ENCODE results near the gene ID2. TPM values are rescaled to one million over a fixed set of nuclear protein-coding genes. Genes with fewer than 3 reads are reported as not detected.

ID2 gene
- total RNA-seq, 1 donor from 2014 or later: 13.6 TPM

- H3K9ac ChIP-seq (ENCODE audit: low read length): peak overlapping the region; percentile 93
- H3K79me2 ChIP-seq (ENCODE audit: insufficient read depth, low read length): peaks cover 25% of the 10 kb centered on the region
- peak overlapping the region; percentile 88 for H3K4me2 ChIP-seq (ENCODE audit: low read length)
- H3K9me3 ChIP-seq (ENCODE audit: insufficient read depth, low read depth, low read length): no peaks in the 10 kb centered on the region
- TF ChIP-seq CTCF (IDR thresholded peaks at IDR 0.05; ENCODE audit: insufficient read depth, low read depth, low read length): no peak
- no peak for TF ChIP-seq EZH2 (IDR thresholded peaks at IDR 0.05; ENCODE audit: insufficient read depth, low read length)
- peaks cover 42% of the 10 kb centered on the region for H3K4me1 ChIP-seq (ENCODE audit: insufficient read depth, low read length)
- peak overlapping the region; percentile 93 for H3K27ac ChIP-seq (ENCODE audit: low read depth, low read length)
- H2AFZ ChIP-seq (ENCODE audit: low read depth, low read length): peak overlapping the region; percentile 67
- DNase-seq (ENCODE audit: low read depth) (peak; percentile 82), FAIRE-seq (no peak)
- peak overlapping the region; percentile 65 for H3K4me3 ChIP-seq (ENCODE audit: insufficient read depth, low read depth, low read length)
- H3K36me3 ChIP-seq (ENCODE audit: insufficient read depth, low read length): no peaks in the 10 kb centered on the region
- Mint-ChIP-seq H3K4me1 (ENCODE audit: low read depth, unreplicated experiment) (peaks cover 16% of the 10 kb centered on the region), H3K36me3 (ENCODE audit: low read depth, unreplicated experiment) (no peaks in the 10 kb centered on the region), H3K27me3 (ENCODE audit: low read depth, unreplicated experiment) (peaks cover 9% of the 10 kb centered on the region), H3K9me3 (ENCODE audit: unreplicated experiment) (no peaks in the 10 kb centered on the region), H3K4me3 (ENCODE audit: unreplicated experiment) (peak overlapping the region; percentile 74), H3K27ac (ENCODE audit: unreplicated experiment) (no peak overlapping the region)
- no peaks in the 10 kb centered on the region for H3K27me3 ChIP-seq (ENCODE audit: insufficient read depth, low read length)
- H4K20me1 ChIP-seq (ENCODE audit: insufficient read depth, low read length): peaks cover 24% of the 10 kb centered on the region
Observed at GRCh38 chr2:8680822-8681760, 765 bp upstream of the ID2 start.

- Histone ChIP-seq H3K36me3 (ENCODE audit: insufficient read depth, low read length) (no peaks in the 10 kb centered on the region), H3K27ac (ENCODE audit: low read depth, low read length) (peak overlapping the region; percentile 70), H3K27me3 (ENCODE audit: insufficient read depth, low read length) (no peaks in the 10 kb centered on the region), H3K9ac (ENCODE audit: low read length) (peak overlapping the region; percentile 92), H3K4me2 (ENCODE audit: low read length) (peak overlapping the region; percentile 84), H3K4me3 (ENCODE audit: insufficient read depth, low read depth, low read length) (peak overlapping the region; percentile 93), H3K9me3 (ENCODE audit: insufficient read depth, low read depth, low read length) (no peaks in the 10 kb centered on the region), H3K79me2 (ENCODE audit: insufficient read depth, low read length) (peaks cover 25% of the 10 kb centered on the region), H4K20me1 (ENCODE audit: insufficient read depth, low read length) (peaks cover 24% of the 10 kb centered on the region), H2AFZ (ENCODE audit: low read depth, low read length) (no peak overlapping the region), H3K4me1 (ENCODE audit: insufficient read depth, low read length) (peaks cover 27% of the 10 kb centered on the region)
- no peaks in the 10 kb centered on the region for H3K9me3 Mint-ChIP-seq (ENCODE audit: unreplicated experiment)
- DNase-seq (ENCODE audit: low read depth) (peak; percentile 45), FAIRE-seq (no peak)
- H3K27ac Mint-ChIP-seq (ENCODE audit: unreplicated experiment): peak overlapping the region; percentile 36
- H3K4me3 Mint-ChIP-seq (ENCODE audit: unreplicated experiment): peak overlapping the region; percentile 98
- peaks cover 2% of the 10 kb centered on the region for H3K27me3 Mint-ChIP-seq (ENCODE audit: low read depth, unreplicated experiment)
- H3K36me3 Mint-ChIP-seq (ENCODE audit: low read depth, unreplicated experiment): no peaks in the 10 kb centered on the region
- H3K4me1 Mint-ChIP-seq (ENCODE audit: low read depth, unreplicated experiment): peaks cover 6% of the 10 kb centered on the region
- TF ChIP-seq CTCF (IDR thresholded peaks at IDR 0.05; ENCODE audit: insufficient read depth, low read depth, low read length): no peak
- no peak for TF ChIP-seq EZH2 (IDR thresholded peaks at IDR 0.05; ENCODE audit: insufficient read depth, low read length)
Observed at GRCh38 chr2:8682719-8683667, 1.1 kb downstream of the ID2 start.
